ENCODE measurements around the gene PLIN5.
"Not testable (repeated sequence)": the region's sequence is repeated elsewhere in the genome, so short reads cannot be mapped to it uniquely, and the experiment has no call there.

Gene PLIN5

DNA sequence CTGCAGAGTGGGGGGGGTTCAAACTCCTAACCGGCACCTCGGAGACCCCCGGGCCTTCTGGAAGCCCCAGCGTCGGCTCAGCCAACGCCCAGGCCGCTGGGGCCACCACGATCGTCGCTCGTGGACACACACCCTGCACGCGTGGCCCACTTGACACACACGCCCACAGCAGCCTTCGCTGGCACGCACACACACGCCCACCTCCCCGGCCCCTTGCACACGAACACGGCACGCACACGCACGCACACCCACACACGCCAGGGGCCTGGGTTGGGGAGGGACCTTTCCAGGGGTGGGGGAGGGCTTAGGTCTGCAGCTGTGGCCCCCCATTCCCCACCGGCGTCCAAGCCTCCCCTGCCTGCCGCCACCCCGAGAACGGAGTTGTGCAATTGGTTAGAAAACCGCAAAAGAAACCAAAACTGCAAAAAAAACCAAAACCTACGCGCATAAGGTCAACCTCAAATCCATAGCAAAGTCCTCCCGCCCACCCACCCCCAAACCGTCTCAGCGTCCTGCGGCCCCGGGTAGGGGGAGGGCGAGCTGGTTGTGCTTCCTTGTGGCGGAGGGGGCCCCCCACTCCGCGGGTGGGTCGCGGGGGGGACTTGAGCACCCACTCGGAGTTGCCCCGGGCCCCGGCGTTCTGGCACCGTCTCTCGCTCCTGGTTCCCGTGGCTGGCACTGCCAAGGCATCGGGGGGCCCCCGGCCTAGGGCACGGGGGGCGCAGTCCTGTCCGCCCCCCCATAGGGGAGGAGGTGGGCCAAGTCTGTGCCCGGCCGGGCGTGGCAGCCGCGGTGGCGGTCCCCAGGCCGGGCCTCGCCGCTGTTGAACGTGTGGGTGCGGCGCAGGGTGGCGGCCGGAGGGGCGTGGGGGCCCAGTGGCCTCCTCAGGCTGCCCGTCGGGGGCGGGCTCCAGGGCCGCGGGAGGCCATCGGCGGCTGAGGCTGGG lies 8.1 kb upstream of the PLIN5 start:
- DNase-seq: no peak

DNA sequence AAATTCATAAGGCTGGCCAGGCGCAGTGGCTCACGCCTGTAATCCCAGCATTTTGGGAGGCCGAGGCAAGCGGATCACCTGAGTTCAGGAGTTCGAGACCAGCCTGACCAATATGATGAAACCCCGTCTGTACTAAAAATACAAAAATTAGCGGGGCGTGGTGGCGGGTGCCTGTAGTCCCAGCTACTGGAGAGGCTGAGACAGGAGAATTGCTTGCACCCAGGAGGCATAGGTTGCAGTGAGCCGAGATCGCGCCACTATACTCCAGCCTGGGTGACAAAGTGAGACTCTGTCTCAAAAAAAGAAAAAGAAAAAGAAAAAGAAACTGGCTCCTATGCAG lies 6.8 kb upstream of the PLIN5 start:
- DNase-seq: not testable (repeated sequence)

- DNase-seq: no peak
Observed at GRCh38 chr19:4541114-4541805, 6.2 kb upstream of the PLIN5 start.

DNA sequence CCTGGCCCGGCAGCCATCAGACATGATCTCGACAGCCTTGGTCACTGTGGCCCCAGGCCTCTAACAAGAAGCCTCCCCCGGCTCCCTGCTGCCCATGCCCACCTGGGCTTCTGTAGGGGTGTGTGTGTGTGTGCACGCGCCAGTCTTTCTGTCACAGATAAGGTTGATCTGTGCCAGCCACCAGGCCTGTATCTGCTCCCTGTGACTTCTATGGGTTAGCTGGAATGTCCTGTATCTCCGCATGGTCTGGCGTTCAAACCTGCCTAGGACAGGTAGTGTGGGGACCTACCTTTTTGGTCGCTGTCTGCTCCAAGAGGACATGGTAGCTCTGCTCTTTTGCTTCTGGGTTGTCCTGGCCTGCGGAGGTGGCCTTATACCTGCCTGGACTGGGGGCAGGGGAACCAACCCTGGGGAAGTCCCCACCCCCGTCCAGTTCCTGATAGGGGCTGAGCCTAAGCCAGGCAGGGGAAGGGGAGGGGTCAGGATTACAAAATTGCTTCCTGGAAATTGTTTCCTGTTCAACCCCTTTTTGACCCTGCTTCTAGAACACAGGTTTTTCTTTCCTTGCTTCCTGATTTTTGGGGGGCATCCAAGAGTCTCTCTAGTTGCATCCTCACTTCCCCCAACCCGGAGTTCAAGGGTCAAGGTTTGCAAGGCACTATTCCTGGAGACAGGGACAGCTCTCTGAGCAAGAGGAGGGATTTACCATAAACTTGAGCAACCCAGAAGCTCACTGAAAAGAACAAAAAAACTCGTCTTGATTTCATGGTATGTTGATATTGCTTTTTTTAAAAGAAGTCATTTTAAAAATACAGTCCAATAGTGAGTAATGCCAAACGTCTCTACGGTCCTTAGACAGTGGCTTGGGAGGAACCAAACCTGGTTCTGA lies 4.9 kb upstream of the PLIN5 start, which contains the start of gene LRG1:
LRG1 (minus strand) TSS at position 344 of the 889 bp plus-strand sequence; CDS start at position 321, 23 bp downstream.
- no peak for DNase-seq

DNA sequence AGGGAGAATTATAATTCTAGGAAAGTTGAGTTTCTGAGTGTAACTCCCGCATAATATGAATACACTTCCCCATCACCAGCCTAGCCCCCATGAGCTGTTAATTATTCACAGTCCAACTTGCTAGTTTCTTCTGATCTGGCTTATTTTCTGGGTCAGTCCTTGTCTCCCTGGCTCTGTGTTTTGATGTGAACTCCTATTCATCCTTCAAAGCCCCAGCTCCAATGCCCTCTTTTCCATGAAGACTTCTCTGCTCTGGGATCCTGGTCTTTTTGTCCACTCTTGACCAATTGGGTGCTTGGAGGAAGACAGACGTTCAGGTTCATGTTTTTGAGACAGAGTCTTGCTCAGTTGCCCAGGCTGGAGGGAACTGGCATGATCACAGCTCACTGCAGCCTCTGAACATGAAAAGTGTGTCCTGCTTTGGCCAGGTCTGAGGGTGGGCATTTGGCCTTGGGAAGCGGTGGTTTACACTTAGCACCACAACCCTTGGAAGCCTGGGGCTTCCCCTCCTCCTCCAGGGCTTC lies 4.2 kb upstream of the PLIN5 start:
- no peak for DNase-seq

DNA sequence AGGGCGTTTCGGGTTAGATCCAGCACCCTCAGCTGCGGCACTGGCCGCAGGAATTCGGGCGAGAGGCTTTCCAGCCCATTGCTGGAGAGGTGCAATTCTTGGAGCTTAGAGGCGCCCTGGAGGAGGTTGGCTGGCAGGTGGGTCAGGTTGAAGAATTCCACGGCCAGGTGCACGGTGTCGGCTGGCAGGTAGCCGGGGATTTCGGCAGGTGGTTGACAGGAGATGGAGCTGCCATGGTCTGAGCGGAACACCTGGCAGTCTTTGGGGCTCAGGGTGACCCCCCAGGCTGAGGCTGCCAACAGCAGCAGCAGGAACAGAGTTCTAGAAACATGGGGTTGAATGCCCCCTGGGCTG lies 3.6 kb upstream of the PLIN5 start:
- DNase-seq: no peak

DNA sequence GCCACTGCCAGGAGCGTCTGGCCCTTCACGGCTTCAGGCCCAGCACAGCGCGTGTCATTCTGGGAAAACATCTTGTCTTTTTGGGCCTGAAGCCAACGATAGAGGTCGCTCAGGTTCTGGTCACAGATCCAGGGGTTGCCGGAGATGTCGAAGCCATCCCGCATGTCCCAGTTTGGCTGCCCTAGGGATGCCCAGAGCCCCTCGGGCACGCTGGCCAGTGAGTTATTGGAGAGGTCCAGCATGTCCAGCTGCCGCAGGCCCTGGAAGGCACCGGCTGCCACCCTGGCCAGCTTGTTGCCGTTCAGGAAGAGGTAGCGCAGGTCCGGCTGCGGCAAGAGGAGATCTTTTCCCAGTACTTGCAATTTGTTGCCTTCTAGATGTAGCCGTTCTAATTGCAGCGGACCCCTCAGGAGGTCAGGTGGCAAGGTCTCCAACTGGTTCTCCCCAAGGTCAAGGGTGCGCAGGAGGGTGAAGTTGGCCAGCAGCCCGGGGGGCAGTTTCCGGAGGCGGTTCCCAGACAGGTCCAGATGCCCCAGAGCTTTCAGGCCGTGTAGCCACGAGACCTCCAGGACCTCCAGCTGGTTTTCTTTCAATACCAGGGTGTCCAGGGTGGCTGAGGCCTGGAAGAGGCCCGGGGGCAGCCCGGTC lies 3.1 kb upstream of the PLIN5 start:
- DNase-seq: no peak

- no peak for DNase-seq
Observed at GRCh38 chr19:4536798-4537197, 1.8 kb upstream of the PLIN5 start.

DNA sequence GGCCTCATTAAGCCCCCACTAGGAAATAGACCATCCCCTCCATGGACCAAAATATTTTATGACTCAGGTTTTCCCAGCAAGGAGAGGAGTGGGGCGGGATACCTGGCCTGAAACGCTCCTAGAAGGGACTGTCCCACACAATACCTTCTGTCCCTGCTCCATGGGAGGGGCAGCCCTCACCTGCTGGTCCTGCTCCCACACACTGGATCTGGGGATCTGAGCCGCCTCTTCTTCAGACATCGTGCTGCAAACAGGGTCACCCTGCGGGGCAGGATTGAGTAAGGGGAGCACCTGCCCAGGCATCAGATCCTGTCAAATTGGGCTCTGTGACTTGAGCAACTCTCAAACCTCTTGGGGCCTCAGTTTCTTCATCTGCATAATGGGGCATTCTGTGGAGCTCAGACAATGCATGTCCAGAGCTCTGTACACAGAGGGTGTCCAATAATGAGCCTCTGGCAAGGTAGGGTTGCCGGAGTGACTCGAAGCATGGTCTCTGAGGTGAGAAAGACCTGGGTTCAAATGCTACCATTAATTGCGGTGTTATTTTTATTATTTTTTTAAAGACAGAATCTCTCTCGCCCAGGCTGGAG lies 1.1 kb downstream of the PLIN5 start:
- DNase-seq: no peak

- DNase-seq: no peak
Observed at GRCh38 chr19:4533334-4533733, 1.7 kb downstream of the PLIN5 start.

GRCh38 chr19:4531562-4532165 lies 3.4 kb downstream of the PLIN5 start:
- no peak for DNase-seq

DNA sequence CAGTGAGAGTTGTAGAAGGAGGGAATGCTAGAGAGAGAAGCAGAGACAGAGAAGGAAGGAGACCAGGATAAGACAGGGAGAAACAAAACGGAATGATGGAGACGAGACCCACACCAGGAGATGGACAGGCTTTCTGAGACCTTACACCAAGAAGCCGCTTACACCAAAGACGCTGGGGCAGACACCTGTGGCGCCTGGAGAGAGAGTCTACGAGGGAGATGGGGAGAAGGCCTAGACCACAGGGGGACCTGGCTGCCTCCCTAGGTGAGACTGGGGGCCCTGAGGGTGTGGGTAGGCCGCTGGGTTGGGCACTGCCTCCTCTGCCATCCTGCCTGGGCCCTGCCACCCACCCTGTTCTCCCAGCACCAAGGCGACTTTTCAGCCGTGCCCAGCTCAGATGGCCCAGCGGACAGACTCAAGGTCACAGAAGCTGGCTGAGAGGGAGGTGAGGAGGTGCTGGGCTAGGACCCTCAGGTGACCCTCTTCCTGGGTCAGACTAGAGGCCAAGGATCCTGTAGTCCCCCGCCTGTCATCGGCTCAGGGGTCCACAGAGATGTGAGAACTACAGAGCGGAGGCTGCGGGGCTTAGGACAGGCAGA lies 5.0 kb downstream of the PLIN5 start:
- DNase-seq: no peak

DNA sequence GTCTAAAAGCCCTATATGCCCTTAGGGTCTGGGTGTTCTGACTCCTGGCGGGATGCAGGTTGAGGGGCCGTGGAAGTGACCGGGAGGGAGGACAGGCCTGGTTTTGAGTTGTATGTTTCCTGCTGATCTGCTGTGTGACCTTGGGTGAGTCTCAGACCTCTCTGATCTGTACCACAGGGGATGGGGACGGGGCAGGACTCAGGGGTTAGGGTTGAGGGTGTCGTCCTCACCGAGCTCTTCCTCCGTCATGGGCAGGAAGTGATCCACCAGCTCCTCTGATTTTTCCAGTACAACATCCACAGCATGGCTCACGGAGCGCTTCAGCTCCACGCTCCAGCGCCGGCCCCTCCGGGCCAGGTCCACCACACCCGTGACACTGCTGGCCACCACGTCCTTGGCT lies 6.2 kb downstream of the PLIN5 start:
- no peak for DNase-seq

DNA sequence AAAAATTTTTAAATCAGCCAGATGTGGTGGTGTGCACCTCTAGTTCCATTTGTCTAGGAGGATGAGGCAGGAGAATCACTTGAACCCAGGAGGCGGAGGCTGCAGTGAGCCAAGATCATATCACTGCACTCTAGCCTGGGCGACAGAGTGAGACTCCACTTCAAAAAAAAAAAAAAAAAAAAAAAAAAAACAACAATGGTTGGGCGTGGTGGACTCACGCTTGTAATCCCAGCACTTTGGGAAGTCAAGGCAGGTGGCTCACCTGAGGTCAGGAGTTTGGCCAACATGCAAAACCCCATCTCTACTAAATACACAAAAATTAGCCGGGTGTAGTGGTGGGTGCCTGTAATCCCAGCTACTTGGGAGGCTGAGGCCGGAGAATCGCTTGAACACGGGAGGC lies 7.6 kb downstream of the PLIN5 start:
- DNase-seq: not testable (repeated sequence)

DNA sequence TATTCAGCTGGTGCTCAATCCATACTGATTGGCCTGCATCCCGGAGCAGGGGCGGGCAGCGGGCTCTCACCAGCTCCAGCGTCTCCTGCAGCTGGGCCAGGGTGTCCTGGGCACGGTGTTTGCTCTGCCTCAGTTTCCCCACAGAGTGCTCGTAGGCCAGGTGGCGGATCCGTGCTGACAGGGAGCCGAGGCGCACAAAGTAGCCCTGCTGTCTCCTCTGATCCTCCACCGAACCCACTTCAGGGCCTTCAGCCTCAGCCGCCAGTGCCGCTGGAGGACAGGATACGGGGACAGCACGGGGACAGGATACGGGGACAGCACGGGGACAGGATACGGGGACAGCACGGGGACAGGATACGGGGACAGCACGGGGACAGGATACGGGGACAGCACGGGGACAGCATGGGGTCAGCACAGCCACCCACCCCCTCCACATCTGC lies 9.4 kb downstream of the PLIN5 start:
- DNase-seq: no peak

DNA sequence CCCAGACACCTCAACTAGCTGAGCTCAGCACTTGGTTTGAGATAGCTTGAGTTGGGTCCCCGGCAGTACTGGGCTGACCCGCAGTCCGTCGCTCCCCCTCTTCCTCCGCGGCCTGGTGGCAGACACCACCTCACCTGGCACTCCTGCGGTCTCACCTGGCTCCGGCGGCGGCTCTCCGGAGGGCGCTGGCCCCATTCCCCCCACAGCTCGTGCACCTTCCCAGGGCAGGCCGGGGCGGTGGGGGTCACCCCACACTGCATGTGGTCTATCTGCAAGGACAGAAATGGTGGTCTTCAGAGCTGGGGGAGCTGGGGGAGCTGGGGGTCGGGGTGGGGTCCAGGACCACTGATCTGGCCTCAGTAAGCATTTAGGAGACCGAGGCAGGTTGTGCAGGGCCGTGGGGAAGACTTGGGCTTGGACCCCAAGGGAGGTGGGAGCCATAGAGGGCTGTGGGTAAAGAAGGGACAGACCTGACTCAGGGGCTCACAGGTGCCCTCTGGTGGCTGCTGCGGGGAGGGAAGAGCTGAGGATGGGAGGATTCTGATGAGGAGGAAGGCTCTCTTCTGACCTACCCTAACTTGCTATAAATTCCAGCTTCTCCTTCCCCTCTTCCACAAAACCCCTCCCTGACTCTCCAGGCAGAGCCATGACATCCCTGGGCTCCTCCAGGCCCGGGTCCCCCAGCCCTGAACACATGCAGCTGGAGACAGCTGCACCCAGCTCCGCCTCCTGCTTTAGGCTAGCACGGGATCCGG lies 10.0 kb downstream of the PLIN5 start:
- peak; percentile 23 for DNase-seq

- DNase-seq: no peak
Observed at GRCh38 chr19:4523306-4524110, 11.5 kb downstream of the PLIN5 start.

- no peak for DNase-seq
Observed at GRCh38 chr19:4522291-4523002, 12.6 kb downstream of the PLIN5 start.

DNA sequence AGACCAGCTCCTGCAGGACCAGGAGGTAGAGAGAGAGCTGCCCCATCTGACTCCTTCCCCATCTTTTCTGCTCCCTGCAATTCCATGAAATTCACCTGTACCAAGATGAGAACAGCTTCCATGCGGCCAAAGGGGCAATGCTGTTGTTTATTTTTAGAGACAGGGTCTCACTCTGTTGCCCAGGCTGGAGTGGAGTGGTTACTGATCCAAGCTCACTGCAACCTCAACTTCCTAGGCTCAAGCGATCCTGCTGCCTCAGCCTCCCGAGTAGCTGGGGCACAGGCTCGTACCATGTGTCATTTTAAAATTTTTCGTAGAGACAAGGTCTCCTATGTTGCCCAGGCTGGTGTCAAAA lies 13.2 kb downstream of the PLIN5 start:
- DNase-seq: no peak
